ENCODE measurements around the gene DGKE.

Gene DGKE

DNA sequence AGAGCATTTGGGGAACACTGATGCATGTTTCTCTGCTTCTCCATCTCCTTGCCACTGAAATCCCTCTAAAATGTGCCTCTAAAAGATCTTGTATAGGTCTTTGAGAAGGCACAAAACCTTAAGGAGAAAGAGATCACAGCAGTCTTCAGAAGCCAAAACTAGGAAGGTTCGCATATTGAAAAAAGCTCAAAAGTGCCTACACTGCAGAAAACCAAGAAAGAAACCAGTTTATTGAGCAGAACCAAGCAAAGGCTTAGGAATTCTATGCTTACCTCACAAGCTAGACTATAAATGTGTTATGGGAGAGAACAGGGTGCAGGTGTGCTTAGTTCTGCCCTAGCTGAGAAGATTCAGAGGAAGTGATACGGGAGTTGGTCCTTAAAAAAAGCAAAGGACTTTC lies 16.6 kb downstream of the DGKE start:
- DNase-seq: no peak

DNA sequence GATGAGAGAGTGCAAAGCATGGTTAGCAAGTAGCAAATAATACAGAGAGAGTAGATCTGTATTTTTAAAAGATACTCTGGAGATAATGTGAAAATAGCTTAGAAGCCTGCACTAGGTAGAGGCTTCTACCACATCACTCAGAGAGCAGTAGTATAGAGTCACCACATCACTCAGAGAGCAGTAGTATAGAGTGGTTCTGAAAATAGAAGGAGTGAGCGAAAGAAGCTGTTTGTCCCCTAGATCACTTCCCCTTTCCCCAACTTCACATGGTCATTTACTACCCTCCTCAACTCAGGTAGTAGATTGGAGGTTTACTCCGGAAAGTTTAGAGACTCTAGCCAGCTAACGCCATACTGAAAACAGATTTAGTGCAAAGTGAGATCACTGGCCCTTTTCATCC lies 17.1 kb downstream of the DGKE start:
- DNase-seq: no peak

DNA sequence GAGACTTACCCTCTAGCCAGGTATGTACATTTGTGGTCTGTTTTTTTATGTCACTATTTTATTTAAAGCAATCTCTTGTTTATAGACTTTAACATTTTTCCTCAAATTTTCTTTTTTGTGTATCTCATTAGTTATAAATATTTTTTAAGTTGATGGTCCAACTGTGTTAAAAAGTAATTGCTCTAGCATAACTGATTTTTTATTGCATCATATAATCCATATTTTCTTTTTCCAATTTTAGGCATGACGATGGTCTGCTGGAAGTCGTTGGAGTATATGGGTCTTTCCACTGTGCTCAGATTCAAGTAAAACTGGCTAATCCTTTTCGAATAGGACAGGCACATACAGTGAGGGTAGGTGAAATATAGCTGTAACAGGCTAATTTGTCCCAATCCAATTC lies 27.9 kb downstream of the DGKE start:
- DNase-seq: no peak

DNA sequence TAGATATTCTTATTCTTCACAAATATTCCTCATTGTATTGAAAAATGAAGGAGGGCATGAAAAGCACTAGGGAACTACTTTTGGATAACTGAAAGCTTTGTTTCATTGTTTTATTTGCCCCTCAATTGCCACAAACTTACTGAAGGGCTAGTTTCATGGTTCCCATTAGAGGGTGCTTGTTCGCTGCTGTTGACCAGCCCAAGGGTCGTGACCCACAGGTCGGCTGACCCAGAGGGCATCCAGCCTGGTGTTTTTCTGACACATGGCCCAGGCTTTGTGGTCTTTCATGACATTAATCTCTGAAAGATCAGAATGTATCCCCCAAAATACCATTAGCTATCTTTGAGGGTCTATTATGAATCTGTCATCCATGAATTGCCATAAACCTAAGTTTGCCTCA lies 30.0 kb downstream of the DGKE start:
- no peak for DNase-seq

DNA sequence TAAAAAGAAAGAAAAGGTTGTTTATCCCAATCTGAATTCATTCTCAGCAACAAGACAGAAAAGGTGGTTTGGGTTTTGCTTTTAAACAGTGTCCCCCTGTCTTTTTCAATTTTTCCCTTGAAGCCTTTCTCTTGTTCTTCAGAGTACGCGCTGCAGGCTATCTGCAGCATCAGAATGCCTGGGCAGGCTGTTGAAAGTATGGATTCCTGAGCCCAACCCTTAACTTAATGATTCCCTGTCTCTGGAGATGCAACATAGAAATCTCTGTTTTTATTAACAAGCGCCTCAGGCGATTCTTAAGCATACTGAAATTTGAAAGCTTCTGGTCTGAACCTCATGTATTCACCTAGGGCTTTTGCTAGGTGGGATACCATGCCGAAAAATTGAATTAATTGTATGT lies 32.1 kb downstream of the DGKE start:
- DNase-seq: no peak

DNA sequence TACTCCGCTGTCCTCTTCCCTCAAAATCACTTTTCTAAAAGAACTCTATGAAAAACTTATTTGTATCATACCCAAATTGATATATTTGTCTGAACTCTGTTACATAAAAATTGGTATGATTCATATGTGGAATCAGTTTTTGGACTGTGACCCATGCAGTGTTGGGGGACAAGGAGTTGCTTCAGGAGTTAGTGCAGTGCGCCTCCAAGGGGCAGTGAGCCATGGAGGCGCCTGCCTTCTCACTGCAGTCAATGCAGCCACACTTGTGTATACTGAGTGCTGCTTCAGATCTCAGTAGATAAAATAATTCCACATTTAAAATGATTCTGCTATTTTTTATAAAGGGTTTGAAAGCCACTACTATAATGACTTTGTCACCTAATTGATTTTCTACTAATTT lies 32.5 kb downstream of the DGKE start:
- DNase-seq: no peak

DNA sequence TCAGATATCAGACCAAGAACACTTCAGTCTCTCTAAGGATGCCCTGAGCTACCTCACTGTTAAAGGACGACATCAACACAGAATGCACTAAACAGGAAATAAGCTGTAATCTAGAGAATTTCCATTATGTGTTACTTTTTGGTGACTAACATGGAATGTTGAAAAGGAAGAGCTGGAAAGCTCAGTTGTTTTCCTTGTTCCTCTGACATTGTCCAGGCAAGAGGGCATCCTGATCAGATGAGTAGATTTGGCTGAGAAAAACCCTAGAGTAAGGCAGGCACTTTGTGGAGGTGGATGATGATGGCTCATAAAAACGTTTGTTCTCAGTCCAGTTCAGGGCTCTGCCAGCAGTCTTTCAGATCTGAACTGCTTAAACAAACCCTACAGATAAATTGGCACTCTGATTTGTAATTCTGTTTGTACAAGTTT lies 34.0 kb downstream of the DGKE start:
- no peak for DNase-seq

DNA sequence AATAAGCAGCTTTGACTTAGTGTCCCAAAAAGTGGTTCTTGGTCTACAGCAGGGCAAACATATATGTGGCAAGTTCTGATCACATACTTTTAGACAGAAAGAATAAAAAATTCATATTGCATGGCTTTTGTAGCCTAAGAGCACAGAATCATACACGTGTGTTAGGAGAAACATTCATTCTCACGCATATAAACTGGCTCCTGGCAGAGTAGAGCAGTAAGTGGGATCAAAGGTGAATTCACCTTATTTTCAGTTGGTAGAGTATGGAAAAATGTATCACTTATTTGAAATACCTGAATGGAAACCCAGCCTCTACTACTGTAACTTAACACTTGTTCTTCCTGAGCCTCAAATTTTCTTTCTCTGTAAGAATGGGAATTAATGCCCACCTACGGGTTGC lies 34.8 kb downstream of the DGKE start:
- DNase-seq: no peak

DNA sequence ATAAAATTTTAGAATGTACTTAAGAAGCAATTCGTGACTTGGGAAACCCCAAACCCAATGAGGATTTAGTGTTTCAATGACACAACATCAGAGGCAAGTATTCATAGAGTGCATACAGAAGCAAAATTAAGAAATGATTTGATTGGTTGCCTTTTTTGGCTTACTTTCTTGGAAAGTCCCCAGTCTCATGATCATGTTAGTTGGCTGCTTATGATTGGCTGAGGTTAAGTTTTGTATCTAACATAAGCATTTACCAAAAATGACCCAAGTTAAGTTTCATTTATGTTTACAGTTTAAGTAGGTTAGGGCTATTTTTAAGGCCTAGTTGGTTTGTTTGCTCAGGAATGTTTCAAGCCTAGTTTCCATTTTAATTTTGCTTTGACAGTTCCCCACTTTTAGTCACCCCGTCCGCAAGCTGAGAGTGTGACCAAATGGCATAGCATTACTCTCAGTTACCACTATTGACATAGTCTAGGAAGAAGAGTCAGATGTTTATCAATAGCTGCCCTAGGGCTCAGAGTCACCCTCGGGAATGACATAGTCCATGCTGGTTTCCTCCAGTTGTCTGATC lies 36.2 kb downstream of the DGKE start:
- DNase-seq: no peak

DNA sequence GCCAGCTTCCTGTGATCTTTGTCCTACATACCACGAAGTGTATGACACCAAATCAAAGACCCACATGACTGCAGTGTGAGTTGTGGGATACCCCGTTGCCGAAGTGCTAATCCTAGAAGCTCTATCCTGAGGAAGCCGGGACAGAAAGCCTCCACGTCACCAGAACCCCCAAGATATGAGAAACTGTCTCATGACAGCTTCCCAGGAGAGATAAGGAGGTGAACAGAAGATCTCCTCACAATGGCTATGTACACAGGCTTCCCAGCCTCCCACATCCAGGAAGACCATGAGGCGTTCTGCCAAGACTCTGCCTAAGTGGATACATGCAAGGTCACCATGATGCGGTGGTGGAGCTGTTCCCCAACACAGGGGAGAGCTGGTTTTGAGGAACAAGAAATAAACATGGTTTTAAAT lies 42.8 kb downstream of the DGKE start:
- no peak for DNase-seq

DNA sequence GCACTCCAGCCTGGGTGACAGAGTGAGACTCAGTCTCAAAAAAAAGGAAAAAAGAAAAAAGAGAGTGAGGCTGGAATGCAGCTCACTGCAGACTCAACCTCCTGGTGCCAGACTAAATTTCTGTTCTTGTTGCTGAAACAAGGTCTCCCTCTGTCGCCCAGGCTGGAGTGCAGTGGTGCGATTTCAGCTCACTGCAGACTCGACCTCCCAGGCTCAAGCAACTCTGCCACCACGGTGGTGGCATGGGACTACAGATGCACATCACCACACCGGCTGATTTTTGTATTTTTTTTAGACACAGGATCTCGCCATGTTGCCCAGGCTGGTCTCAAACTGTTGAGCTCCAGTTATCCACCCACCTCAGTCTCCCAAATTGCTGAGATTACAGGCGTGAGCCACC lies 45.3 kb downstream of the DGKE start:
- no peak for DNase-seq

DNA sequence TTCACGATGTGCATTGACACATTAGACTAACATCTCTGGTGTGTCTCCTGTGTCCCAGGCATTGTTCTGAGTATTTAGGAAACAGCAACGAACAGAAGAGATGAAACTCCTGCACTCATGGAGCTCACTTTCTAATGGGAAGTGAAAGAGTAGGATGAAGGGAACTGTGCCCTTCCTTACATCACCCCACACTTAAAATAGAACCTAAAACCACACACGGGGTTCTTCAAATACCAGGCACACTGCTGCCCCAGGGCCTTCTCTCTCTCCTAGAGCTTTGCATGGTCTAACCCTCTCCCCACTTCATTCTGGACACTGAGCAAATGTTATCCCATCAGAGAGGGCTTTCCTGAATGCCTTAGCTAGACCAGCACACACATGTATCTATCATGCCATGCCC lies 46.2 kb downstream of the DGKE start:
- no peak for DNase-seq

DNA sequence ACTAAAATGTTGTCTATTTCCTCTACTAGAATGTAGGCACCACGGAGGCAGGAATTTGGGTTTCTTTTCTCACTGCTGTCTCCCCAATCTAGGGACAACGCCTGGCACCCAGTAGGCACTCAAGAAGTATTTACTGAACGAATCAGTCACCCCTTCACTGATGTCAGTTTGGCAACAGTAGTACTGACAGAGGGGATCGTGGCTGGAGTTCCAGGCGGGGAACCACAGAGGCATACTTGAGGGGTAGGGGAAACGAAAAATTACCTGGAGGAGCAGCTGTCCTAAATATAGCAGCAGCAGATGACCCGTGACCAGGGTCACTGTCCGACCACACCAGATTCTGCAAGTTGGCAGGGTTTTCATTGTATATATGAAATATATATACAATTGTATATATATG lies 46.6 kb downstream of the DGKE start:
- no peak for DNase-seq

DNA sequence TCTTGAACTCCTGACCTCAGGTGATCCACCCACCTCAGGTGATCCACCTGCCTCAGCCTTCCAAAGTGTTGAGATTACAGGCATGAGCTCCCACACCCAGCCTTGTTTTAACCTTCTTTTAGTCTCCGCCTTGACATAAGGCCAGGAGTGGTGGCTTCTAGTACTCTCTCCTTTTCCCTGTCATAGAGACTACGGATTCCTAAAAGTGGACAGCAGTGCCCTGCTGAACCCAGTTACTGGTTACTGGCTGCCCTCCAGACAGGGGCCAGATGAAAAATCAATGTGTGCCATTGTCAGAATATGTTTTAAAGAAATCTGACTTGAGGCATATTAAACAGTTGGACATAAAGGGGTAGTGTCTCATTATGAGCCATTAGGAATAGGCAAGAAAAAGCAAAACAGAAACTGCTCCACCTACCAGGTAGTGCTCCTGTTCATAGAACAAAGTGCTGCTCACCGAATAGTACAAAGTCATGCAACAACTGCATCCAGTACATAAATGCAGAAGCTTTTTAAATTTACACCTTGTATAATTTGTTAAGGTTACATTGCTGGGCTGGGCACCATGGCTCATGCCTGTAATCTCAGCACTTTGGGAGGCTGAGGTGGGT lies 47.8 kb downstream of the DGKE start:
- no peak for DNase-seq

DNA sequence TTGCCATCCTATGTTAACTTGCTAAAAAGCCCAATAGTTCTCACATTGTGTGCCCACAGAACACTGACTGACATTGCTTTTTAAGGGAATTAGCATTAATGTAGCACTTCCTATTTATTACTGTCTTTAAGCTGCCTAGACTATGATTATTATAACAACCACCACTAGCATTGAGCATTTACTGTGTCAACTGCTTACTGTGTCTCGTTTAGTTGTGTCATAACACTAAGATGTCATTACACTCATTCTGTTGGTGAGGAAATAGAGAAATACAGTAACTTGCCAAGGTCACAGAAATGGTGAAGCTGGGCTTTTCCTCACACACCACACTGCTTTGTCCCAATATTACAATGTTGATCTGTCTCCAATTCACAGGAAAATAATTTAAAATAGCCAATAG lies 49.7 kb downstream of the DGKE start:
- DNase-seq: no peak

DNA sequence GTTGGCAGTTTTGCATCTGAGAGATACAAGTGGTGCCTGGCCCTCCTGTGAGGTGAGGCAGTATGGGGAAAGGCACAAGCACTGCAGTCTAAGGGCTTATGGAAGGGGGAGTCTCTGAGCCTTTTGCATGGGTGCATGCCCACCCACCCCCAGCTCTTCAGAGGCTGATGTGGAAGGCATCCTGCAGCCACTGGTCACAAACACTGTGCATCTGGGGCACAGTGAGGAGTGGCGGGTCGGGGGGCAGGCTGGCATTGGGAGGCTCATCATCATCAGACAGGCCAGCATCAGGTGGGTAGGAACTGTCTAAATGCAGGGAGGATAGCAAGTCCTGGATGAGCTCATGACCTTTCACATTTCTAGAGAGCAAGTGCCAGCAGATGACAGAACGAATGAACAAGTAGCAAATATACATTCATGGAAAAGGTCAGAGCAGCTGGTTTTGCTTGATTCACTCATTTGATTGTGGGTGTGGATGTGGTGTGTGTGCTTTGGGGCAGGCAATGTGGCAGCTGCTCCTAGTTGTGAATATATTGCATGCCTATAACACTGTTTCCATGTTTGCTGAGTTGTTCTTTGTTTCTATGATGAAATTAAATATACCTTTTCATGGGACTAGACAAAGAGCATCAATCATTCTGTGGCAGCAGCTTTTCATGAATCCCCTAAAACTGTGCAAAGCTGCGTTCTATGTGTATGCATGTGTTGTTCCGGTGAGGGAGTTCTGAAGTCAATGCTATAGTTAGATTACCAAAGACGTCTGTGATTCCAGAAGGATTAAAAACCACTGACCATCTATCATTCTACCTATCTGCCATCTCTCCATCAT lies 50.7 kb downstream of the DGKE start:
- DNase-seq: no peak

DNA sequence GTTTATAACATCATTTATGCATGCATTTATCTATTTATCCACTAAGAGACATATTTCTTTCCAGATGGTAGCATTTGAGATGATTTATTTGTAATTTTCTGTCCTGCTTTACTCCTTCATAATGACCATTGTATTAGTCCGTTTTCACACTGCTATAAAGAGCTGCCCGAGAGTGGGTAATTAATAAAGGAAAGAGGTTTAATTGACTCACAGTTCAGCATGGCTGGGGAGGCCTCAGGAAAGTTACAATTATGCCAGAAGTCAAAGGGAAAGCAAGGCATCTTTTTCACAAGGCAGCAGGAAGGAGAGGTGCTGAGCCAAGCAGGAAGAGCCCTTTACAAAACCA lies 51.3 kb downstream of the DGKE start:
- DNase-seq: no peak

DNA sequence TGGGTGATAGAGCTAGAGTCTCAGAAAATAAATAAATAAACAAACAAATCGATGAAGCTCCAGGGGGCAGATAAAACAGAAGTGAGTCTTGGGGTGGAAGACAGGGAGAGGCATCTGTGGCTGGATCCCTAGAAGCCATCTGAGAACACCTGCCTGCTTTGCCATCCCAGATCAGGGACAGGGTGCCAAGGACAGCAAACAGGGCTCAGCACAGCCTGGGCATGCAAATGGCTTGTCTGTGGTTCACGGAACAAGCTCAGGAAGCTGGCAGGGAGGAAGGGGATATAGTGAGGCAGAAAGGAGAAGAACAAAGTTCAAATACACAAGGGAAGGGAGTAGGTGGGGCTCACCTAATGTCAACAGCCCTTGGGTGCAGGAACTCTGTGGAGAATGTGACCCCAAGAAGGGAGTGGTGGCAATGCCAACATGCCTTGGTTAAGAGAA lies 52.4 kb downstream of the DGKE start:
- DNase-seq: no peak

DNA sequence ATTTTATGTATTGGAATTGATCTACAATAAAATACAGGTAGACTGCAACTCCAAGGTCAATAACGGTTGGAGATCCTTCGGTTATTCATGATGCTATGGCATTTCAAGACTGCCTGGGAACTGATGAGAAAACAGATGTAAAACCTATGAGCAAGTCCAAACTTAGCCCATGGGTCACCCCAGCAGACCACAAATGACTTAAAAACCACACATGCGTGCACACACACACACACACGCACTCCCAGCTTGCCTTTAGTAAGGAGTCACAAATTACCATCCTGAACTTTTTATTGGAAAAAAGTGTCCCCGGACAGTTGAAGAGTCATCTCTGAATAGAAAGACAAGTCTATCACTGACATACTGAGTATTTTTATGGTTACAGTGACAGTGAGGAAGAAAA lies 53.2 kb downstream of the DGKE start:
- DNase-seq: no peak

DNA sequence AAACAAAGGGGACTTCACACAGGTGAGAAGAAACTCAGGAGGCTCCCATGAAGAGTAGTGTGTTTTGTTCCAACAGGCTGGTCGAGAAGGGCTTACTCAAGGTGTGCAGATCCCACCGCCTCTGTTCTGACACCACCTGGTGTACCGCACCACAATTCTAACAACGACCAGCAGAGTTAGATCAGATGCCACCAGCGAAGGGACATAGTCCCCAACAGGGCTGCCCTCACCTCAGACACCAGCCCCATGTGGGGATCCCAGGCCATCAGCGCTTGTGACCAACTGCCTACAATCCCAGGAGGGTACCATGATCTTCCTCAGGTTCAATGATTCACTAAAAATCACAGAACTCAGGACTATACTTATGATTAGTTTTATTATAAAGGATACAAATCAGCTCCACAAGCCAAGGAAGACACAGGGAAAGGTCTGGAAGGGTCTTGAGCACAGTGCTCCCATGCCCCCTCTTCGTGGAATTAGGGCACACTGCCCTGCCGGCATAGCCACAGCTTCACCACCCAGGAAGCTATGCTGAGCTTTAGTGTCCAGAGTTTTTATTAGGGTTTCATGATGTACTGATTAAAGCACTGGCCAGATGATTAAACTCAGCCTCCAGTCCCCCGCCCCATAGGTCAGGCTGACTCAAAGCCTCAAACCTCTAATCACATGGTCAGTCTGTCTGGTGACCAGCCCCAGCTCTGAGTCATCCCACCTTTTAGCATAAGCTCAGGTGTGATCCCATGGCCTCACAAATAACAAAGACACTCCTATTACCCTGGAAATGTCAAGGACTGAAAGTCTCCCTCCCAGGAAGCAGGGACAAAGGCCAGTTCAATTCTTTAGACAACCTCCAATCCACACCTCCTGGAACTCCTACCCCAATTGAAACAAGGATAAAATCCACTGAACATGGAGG lies 53.9 kb downstream of the DGKE start:
- no peak for DNase-seq

DNA sequence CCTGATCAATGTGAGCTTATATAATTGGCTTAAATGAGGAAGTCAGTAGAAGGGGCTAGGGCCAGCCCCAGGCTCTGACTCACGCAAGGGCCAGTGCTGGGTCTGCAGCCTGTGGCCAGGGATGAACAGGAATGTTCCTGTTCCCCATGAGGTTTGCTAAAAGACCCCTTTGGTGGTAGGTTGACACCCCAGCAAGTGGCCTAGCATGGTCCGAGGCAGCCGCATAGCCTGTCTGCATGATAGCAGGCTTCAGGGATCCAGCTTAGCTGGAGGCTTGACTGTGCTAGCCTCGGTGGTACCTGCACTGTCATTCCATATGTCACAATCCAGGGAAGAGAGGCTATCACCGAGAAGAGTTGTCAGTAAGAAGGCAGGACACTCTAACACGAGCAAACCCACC lies 56.4 kb downstream of the DGKE start:
- DNase-seq: no peak

DNA sequence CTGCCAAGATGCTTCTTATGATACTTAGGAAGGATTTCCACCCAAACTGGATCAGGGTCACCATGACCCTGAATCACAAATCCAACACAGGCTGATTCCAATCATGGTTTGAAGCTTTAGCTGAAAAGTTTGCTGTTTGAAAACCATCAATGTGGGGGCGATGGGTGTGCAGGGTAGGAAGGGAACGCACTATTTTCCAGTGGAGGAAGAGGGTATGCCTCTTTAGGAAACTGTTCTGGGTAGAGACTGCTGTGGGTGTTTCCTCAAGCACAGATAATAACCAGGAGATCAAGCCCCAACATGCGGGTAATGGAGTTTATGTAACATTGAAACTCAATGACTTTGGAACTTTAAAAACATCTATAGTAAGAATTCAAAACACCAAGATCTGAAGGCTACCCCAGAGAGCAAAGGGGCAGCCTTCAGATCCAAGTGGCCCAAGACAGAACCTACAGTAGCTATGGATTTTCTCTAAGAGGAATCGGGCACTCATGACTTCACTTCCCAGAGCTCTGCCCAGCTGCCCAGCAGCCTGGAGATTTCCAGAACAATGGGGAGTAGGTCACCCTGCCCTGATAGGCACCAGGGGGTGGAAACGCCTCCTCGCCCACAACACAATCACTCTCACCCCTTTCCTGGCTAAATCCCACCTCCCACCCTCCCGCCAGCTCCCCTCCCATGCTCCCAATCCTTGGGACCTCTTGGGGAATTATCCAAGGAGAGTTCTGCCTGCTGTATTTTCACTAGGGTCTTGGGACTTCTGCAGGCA lies 57.1 kb downstream of the DGKE start:
- no peak for DNase-seq

DNA sequence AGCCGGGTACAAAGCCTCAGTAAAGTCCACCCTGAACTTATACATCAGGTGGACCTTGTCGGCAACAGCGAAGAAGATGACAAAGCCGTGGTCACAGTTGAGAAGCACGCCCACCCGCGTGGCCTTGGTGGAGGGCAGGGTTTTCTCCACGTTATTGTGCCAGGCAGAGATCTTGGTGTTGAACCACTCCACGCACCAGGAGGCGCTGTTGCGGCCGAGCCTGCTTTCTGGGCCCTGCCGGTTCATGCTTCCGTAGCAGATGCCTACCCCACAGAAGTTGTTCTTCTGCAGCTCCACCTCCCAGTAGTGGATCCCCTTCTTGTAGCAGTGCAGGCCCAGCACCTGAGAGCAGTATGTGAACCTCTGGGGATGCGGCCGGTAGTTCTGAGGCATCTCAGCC lies 57.8 kb downstream of the DGKE start:
- peak; percentile 83 for DNase-seq
